Mesendoderm (in vitro differentiated cells): ENCODE measurements around the gene TEAD3.
A peak's percentile ranks its signal among the peaks of the same experiment; 100 is the strongest.

Experiments
- DNase-seq: peaks from one replicate; pipeline ENCODE4 v3.0.0; 2013
- H2AK5ac ChIP-seq: 2 replicates; pipeline ENCODE4 v1.6.1; 2013; ENCODE audit warnings: low read length, inconsistent platforms
- H2BK120ac ChIP-seq: 2 replicates; pipeline ENCODE4 v1.6.1; 2013; ENCODE audit warnings: low read depth, mild to moderate bottlenecking, low read length, moderate library complexity, mixed read lengths
- H2BK15ac ChIP-seq: replicated peaks from 2 replicates; pipeline ENCODE4 v1.6.1; 2013; ENCODE audit warnings: low read depth, mild to moderate bottlenecking, moderate library complexity
- H2BK5ac ChIP-seq: 2 replicates; pipeline ENCODE4 v1.6.1; 2013; ENCODE audit warnings: low read length, inconsistent platforms
- H3K18ac ChIP-seq: 2 replicates; pipeline ENCODE4 v1.6.1; 2013; ENCODE audit warnings: mild to moderate bottlenecking, low read length, mixed read lengths
- H3K23ac ChIP-seq: one replicate; pipeline ENCODE4 v1.6.1; 2013; ENCODE audit warnings: low read length
- H3K27ac ChIP-seq: 2 replicates; pipeline ENCODE4 v1.5.1; 2013; ENCODE audit warnings: low read depth, mild to moderate bottlenecking, inconsistent platforms, low read length, moderate library complexity
- H3K27me3 ChIP-seq: 2 replicates; pipeline ENCODE4 v1.6.1; 2013; ENCODE audit warnings: low read length, control low read depth, mild to moderate bottlenecking, inconsistent platforms; ENCODE audit not compliant: insufficient read depth, poor library complexity
- H3K36me3 ChIP-seq: 2 replicates; pipeline ENCODE4 v1.6.1; 2013; ENCODE audit warnings: low read length, inconsistent platforms; ENCODE audit not compliant: control insufficient read depth, insufficient read depth
- H3K4ac ChIP-seq: one replicate; pipeline ENCODE4 v1.6.1; 2013; ENCODE audit warnings: low read depth, mild to moderate bottlenecking, low read length, moderate library complexity
- H3K4me1 ChIP-seq: 2 replicates; pipeline ENCODE4 v1.6.1; 2013; ENCODE audit warnings: low read depth, low read length, inconsistent platforms; ENCODE audit not compliant: control insufficient read depth
- H3K4me2 ChIP-seq: 2 replicates; pipeline ENCODE4 v1.6.1; 2013; ENCODE audit warnings: low read length
- H3K4me3 ChIP-seq: 2 replicates; pipeline ENCODE4 v1.5.1; 2013; ENCODE audit warnings: mild to moderate bottlenecking, low read length
- H3K56ac ChIP-seq: one replicate; pipeline ENCODE4 v1.6.1; 2013; ENCODE audit warnings: low read length
- H3K79me1 ChIP-seq: 2 replicates; pipeline ENCODE4 v1.6.1; 2013; ENCODE audit warnings: low read length, inconsistent platforms
- H3K79me2 ChIP-seq: 2 replicates; pipeline ENCODE4 v1.6.1; 2013; ENCODE audit warnings: mild to moderate bottlenecking, low read length; ENCODE audit not compliant: control insufficient read depth, insufficient read depth
- H3K9ac ChIP-seq: 2 replicates; pipeline ENCODE4 v1.6.1; 2013; ENCODE audit warnings: low read length, inconsistent platforms
- H4K5ac ChIP-seq: one replicate; pipeline ENCODE4 v1.6.1; 2013; ENCODE audit warnings: low read length
- H4K8ac ChIP-seq: one replicate; pipeline ENCODE4 v1.6.1; 2013; ENCODE audit warnings: low read depth, mild to moderate bottlenecking, control low read depth, low read length, moderate library complexity
- WGBS: extraction: QIAGEN DNeasy Blood & Tissue Kit; methylation state at CpG from one replicate; pipeline ENCODE4 v1.1.7; 2013; ENCODE audit warnings: low lambda C conversion rate, missing lambda C conversion rate; ENCODE audit not compliant: insufficient coverage; ENCODE audit errors: extremely low coverage; 5-methylcytosine and 5-hydroxymethylcytosine counted together

The TEAD3 gene

DNA sequence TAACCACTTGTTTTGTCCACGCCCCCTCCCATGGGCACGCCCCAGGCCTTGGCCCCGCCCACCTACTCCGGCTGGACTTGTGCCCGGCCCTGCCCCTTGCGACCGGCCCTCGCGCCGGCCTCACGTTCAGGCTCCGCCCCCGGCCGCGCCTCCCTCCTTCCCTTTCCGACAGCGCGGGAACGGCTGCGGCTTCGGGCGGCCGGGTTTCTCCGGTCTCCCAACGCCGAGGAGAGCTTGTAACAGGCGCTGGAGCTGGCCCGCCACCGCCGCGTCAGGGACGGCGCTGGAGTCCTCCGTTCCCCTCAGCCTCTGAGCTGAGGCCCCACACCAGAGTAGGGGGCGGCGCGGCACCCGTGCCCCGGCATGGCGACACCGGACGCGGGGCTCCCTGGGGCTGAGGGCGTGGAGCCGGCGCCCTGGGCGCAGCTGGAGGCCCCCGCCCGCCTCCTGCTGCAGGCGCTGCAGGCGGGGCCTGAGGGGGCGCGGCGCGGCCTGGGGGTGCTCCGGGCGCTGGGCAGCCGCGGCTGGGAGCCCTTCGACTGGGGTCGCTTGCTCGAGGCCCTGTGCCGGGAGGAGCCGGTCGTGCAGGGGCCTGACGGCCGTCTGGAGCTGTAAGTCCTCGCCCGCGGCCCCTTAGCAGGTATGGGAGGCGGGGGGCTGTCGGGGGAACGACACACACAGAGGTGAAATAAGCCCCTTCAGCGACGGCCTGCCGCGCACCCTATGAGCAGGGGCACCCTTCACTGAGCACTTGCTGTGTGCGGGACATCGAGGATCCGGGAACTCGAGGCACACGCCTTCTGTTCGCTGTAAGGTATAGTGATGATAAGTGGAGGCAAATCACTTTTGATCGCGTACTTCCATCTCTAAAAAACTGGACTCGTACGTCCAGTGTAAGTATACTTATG lies 44.4 kb downstream of the TEAD3 start, which contains the start of gene FANCE:
TSS of gene FANCE (plus strand) at position 156 of the 908 bp plus-strand sequence. CDS start at position 364, 208 bp downstream.
- Histone ChIP-seq H2BK120ac (no peak within 1 kb of the TSS), H4K8ac (no peak within 1 kb of the TSS), H3K4me2 (peak within 1 kb of the TSS; percentile 78), H3K27ac (no peak within 1 kb of the TSS), H3K4me3 (peak within 1 kb of the TSS; percentile 53), H3K27me3 (no peaks in the 10 kb centered on the region), H2BK15ac (no peak within 1 kb of the TSS), H2AK5ac (no peak within 1 kb of the TSS), H3K4me1 (peaks cover 2% of the 10 kb centered on the region), H3K79me1 (peaks cover 2% of the 10 kb centered on the region), H3K18ac (peak within 1 kb of the TSS; percentile 44), H3K79me2 (no peaks in the 10 kb centered on the region), H4K5ac (no peak within 1 kb of the TSS), H3K4ac (no peak within 1 kb of the TSS), H3K23ac (no peak within 1 kb of the TSS), H3K36me3 (peaks cover 2% of the 10 kb centered on the region), H3K56ac (peak within 1 kb of the TSS; percentile 90), H2BK5ac (no peak within 1 kb of the TSS), H3K9ac (peak within 1 kb of the TSS; percentile 84)
- no CpG with 5 or more reads among the region's 87 CpGs for WGBS
- peak; percentile 97 for DNase-seq

DNA sequence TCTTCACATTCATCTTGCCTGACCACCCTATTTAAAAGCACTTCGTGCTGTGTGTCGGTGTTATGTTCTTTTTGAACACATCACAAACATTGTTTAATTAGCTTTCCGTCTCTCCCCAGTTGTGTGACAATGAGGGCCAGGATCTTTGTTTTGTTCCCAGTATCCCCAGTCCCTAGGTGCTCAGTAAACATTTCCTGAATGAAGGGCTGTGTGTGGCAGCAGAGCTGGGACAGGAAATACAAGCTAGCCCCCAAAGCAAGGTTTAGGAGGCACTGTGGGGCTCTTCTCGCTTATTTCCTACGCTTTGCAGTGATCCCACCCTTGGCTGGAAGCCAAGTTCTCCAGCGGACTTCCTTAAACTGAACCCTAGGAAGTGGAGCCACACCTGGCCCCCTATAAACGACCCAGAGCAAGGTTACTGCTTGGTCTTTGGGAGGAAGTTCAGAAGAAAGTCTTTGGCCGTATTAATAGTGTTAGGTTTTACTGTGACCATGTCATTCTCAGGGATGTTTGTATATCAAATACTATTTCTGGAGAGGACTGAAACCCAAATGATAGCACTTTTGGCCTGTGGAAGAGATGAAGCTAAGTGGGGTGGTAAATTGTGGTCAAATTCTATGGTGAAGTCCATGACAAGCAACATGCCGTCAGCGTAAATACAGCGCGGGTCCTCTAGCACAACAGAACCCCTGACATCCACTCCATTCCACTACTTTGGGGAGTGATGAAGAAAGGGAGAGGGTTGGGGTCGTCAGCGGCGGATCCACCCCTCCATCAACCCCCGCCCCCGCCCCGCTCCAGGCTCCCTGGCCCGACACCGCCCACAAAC lies 45.3 kb downstream of the TEAD3 start:
- H3K9ac ChIP-seq: peak overlapping the region; percentile 43
- H3K27me3 ChIP-seq: no peaks in the 10 kb centered on the region
- DNase-seq: no peak
- no peak overlapping the region for H4K5ac ChIP-seq
- no peak overlapping the region for H3K18ac ChIP-seq
- H3K56ac ChIP-seq: no peak overlapping the region
- no CpG with 5 or more reads among the region's 20 CpGs for WGBS
- no peak overlapping the region for H2BK15ac ChIP-seq
- no peak overlapping the region for H3K4ac ChIP-seq
- no peaks in the 10 kb centered on the region for H3K79me2 ChIP-seq
- no peak overlapping the region for H2BK120ac ChIP-seq
- H3K4me1 ChIP-seq: peaks cover 2% of the 10 kb centered on the region
- no peak overlapping the region for H2BK5ac ChIP-seq
- no peak overlapping the region for H3K27ac ChIP-seq
- H3K4me2 ChIP-seq: peak overlapping the region; percentile 56
- H3K23ac ChIP-seq: no peak overlapping the region
- H3K79me1 ChIP-seq: peaks cover 2% of the 10 kb centered on the region
- peaks cover 2% of the 10 kb centered on the region for H3K36me3 ChIP-seq
- H3K4me3 ChIP-seq: no peak overlapping the region
- no peak overlapping the region for H2AK5ac ChIP-seq
- no peak overlapping the region for H4K8ac ChIP-seq

GRCh38 chr6:35449287-35449881 lies 47.5 kb downstream of the TEAD3 start:
- Histone ChIP-seq H3K36me3 (no peaks in the 10 kb centered on the region), H4K8ac (no peak overlapping the region), H2AK5ac (no peak overlapping the region), H3K56ac (no peak overlapping the region), H3K4ac (no peak overlapping the region), H3K9ac (no peak overlapping the region), H2BK15ac (no peak overlapping the region), H3K4me1 (peaks cover 2% of the 10 kb centered on the region), H3K4me3 (no peak overlapping the region), H2BK120ac (no peak overlapping the region), H3K27ac (no peak overlapping the region), H3K18ac (no peak overlapping the region), H3K27me3 (no peaks in the 10 kb centered on the region), H4K5ac (no peak overlapping the region), H2BK5ac (no peak overlapping the region), H3K23ac (no peak overlapping the region), H3K79me2 (no peaks in the 10 kb centered on the region), H3K79me1 (peaks cover 1% of the 10 kb centered on the region), H3K4me2 (no peak overlapping the region)
- no CpG with 5 or more reads among the region's 14 CpGs for WGBS
- peak; percentile 76 for DNase-seq

GRCh38 chr6:35448191-35448590 lies 48.7 kb downstream of the TEAD3 start:
- Histone ChIP-seq H3K27me3 (no peaks in the 10 kb centered on the region), H3K79me1 (no peaks in the 10 kb centered on the region), H4K5ac (no peak overlapping the region), H3K4me1 (peaks cover 2% of the 10 kb centered on the region), H2BK5ac (no peak overlapping the region), H3K79me2 (no peaks in the 10 kb centered on the region), H3K18ac (no peak overlapping the region), H2BK15ac (no peak overlapping the region), H3K36me3 (no peaks in the 10 kb centered on the region), H2BK120ac (no peak overlapping the region), H3K27ac (no peak overlapping the region), H3K4me2 (no peak overlapping the region), H3K23ac (no peak overlapping the region), H3K9ac (no peak overlapping the region), H3K4me3 (no peak overlapping the region), H4K8ac (no peak overlapping the region), H3K56ac (no peak overlapping the region), H2AK5ac (no peak overlapping the region), H3K4ac (no peak overlapping the region)
- no CpG with 5 or more reads among the region's 7 CpGs for WGBS
- no peak for DNase-seq

- no peak overlapping the region for H4K8ac ChIP-seq
- H2BK5ac ChIP-seq: no peak overlapping the region
- H3K79me1 ChIP-seq: no peaks in the 10 kb centered on the region
- H3K56ac ChIP-seq: no peak overlapping the region
- H3K9ac ChIP-seq: no peak overlapping the region
- H3K79me2 ChIP-seq: no peaks in the 10 kb centered on the region
- H3K23ac ChIP-seq: no peak overlapping the region
- no peaks in the 10 kb centered on the region for H3K27me3 ChIP-seq
- no peak overlapping the region for H2AK5ac ChIP-seq
- H3K18ac ChIP-seq: no peak overlapping the region
- no peaks in the 10 kb centered on the region for H3K4me1 ChIP-seq
- WGBS: no CpG with 5 or more reads among the region's 7 CpGs
- DNase-seq: no peak
- H3K4me3 ChIP-seq: no peak overlapping the region
- no peak overlapping the region for H3K4me2 ChIP-seq
- no peak overlapping the region for H4K5ac ChIP-seq
- H3K36me3 ChIP-seq: no peaks in the 10 kb centered on the region
- H3K4ac ChIP-seq: no peak overlapping the region
- no peak overlapping the region for H2BK120ac ChIP-seq
- H3K27ac ChIP-seq: no peak overlapping the region
- no peak overlapping the region for H2BK15ac ChIP-seq
Observed at GRCh38 chr6:35445691-35446090, 51.2 kb downstream of the TEAD3 start.
